HAP-1 (cell line): ENCODE data around the gene ULBP3.
A peak's percentile ranks its signal among the peaks of the same experiment; 100 is the strongest.
"Not testable (repeated sequence)": the region's sequence is repeated elsewhere in the genome, so short reads cannot be mapped to it uniquely, and the experiment has no call there.

Experiments used
- DNase-seq, 2 experiments: peaks; one replicate each; pipeline ENCODE4 v3.0.0-alpha.2; 2016 to 2020; ENCODE audit warnings: low spot score in 2 of 2
- H3K27me3 ChIP-seq: fragments of 250-450 bp; sonication (Bioruptor Pico); 2 replicates; pipeline ENCODE4 v1.5.1; 2020; ENCODE audit warnings: low read depth, mild to moderate bottlenecking, moderate library complexity
- H3K36me3 ChIP-seq: fragments of 250-450 bp; sonication (Bioruptor Pico); replicated peaks from 2 replicates; pipeline ENCODE4 v1.5.1; 2020; ENCODE audit warnings: mild to moderate bottlenecking
- H3K4me1 ChIP-seq: fragments of 250-450 bp; sonication (Bioruptor Pico); 2 replicates; pipeline ENCODE4 v1.5.1; 2020; ENCODE audit warnings: mild to moderate bottlenecking
- H3K4me3 ChIP-seq: fragments of 250-450 bp; sonication (Bioruptor Pico); 2 replicates; pipeline ENCODE4 v1.5.1; 2020; ENCODE audit warnings: mild to moderate bottlenecking, moderate library complexity
- H3K9me3 ChIP-seq: fragments of 250-450 bp; sonication (Bioruptor Pico); 2 replicates; pipeline ENCODE4 v1.5.1; 2020; ENCODE audit warnings: mild to moderate bottlenecking, moderate library complexity
- in situ Hi-C: fragments of 300-500 bp; cut with MboI; formaldehyde crosslinking; loops from 3 replicates; pipeline ENCODE4 v1.14.3; 2020; ENCODE audit warnings: low sequenced_read_pairs, inconsistent platforms, mixed read lengths

ULBP3 gene

GRCh38 chr6:150027806-150028565 is 40.9 kb downstream of the ULBP3 start:
- Histone ChIP-seq H3K27me3 (peaks cover 1% of the 10 kb centered on the region; the same call in 1 of the 2 replicates), H3K9me3 (no peaks in the 10 kb centered on the region)
- in situ Hi-C loops, result no loop called here

GRCh38 chr6:150026976-150027805 is 41.7 kb downstream of the ULBP3 start:
- in situ Hi-C loops, result no loop called here
- no peak overlapping the region for H3K4me3 ChIP-seq
- H3K27me3 ChIP-seq, result no peaks in the 10 kb centered on the region

More at GRCh38 chr6:150027806-150028565, 40.9 kb downstream of the ULBP3 start:
- H3K36me3 ChIP-seq, result no peaks in the 10 kb centered on the region
- DNase-seq, result no peak
- H3K4me1 ChIP-seq, result no peaks in the 10 kb centered on the region
- no peak overlapping the region for H3K4me3 ChIP-seq

GRCh38 chr6:150025201-150025917 is 43.6 kb downstream of the ULBP3 start, which contains the start of gene RAET1L:
RAET1L (minus strand) TSS chr6:150025532; CDS start chr6:150025471, 61 bp downstream.
- Histone ChIP-seq H3K36me3 (no peaks in the 10 kb centered on the region), H3K27me3 (no peaks in the 10 kb centered on the region), H3K9me3 (no peaks in the 10 kb centered on the region), H3K4me1 (no peaks in the 10 kb centered on the region), H3K4me3 (no peak within 1 kb of the TSS)
- in situ Hi-C loops, result no loop called here
- no peak for DNase-seq

More at GRCh38 chr6:150026976-150027805, 41.7 kb downstream of the ULBP3 start:
- no peaks in the 10 kb centered on the region for H3K4me1 ChIP-seq
- H3K36me3 ChIP-seq, result no peaks in the 10 kb centered on the region
- DNase-seq, result no peak
- H3K9me3 ChIP-seq, result no peaks in the 10 kb centered on the region

GRCh38 chr6:150024646-150025155 is 44.2 kb downstream of the ULBP3 start:
- in situ Hi-C loops, result loop anchor here (25.0 kb wide), 1 partner anchor 187 kb away; no protein-coding TSS in a partner anchor
- Histone ChIP-seq H3K27me3 (no peaks in the 10 kb centered on the region), H3K4me3 (no peak overlapping the region), H3K4me1 (no peaks in the 10 kb centered on the region), H3K9me3 (no peaks in the 10 kb centered on the region), H3K36me3 (no peaks in the 10 kb centered on the region)
- DNase-seq, result no peak

- in situ Hi-C loops, result loop anchor here (25.0 kb wide), 1 partner anchor 187 kb away; no protein-coding TSS in a partner anchor
- H3K9me3 ChIP-seq, H3K4me3 ChIP-seq, DNase-seq, H3K36me3 ChIP-seq, H3K27me3 ChIP-seq, H3K4me1 ChIP-seq: not testable (repeated sequence)
These were observed 44.9 kb downstream of the ULBP3 start for GRCh38 chr6:150024021-150024420.

- not testable (repeated sequence) for H3K4me1 ChIP-seq
- in situ Hi-C loops, result loop anchor here (25.0 kb wide), 1 partner anchor 185 kb away; no protein-coding TSS in a partner anchor
These were observed 47.1 kb downstream of the ULBP3 start for GRCh38 chr6:150021870-150022269.

GRCh38 chr6:150018846-150019580 is 49.9 kb downstream of the ULBP3 start:
- H3K4me1 ChIP-seq, result no peaks in the 10 kb centered on the region
- no peak for DNase-seq
- H3K36me3 ChIP-seq, result no peaks in the 10 kb centered on the region
- H3K4me3 ChIP-seq, result no peak overlapping the region
- H3K27me3 ChIP-seq, result peaks cover 13% of the 10 kb centered on the region; the same call in 1 of the 2 replicates
- H3K9me3 ChIP-seq, result no peaks in the 10 kb centered on the region
- in situ Hi-C loops, result loop anchor here (25.0 kb wide), 1 partner anchor 182 kb away; no protein-coding TSS in a partner anchor

More at GRCh38 chr6:150021870-150022269, 47.1 kb downstream of the ULBP3 start:
- not testable (repeated sequence) for DNase-seq, H3K9me3 ChIP-seq, H3K4me3 ChIP-seq, H3K27me3 ChIP-seq, H3K36me3 ChIP-seq

GRCh38 chr6:150017186-150017521 is 51.8 kb downstream of the ULBP3 start:
- not testable (repeated sequence) for H3K4me1 ChIP-seq
- in situ Hi-C loops, result loop anchor here (25.0 kb wide), 1 partner anchor 180 kb away; no protein-coding TSS in a partner anchor

GRCh38 chr6:150016324-150017185 is 52.4 kb downstream of the ULBP3 start:
- H3K27me3 ChIP-seq, result peaks cover 29% of the 10 kb centered on the region
- in situ Hi-C loops, result loop anchor here (25.0 kb wide), 1 partner anchor 179 kb away; no protein-coding TSS in a partner anchor
- no peaks in the 10 kb centered on the region for H3K9me3 ChIP-seq
- peak; percentile 50 to 64 for DNase-seq
- H3K4me3 ChIP-seq, result no peak overlapping the region
- H3K36me3 ChIP-seq, result no peaks in the 10 kb centered on the region
- H3K4me1 ChIP-seq, result no peaks in the 10 kb centered on the region

More at GRCh38 chr6:150017186-150017521, 51.8 kb downstream of the ULBP3 start:
- not testable (repeated sequence) for H3K36me3 ChIP-seq, H3K9me3 ChIP-seq, DNase-seq, H3K4me3 ChIP-seq
- peaks cover 23% of the 10 kb centered on the region for H3K27me3 ChIP-seq

GRCh38 chr6:150015281-150016001 is 53.5 kb downstream of the ULBP3 start:
- peaks cover 35% of the 10 kb centered on the region for H3K27me3 ChIP-seq
- H3K4me1 ChIP-seq, H3K9me3 ChIP-seq, H3K4me3 ChIP-seq, H3K36me3 ChIP-seq, DNase-seq: not testable (repeated sequence)
- in situ Hi-C loops, result loop anchor here (25.0 kb wide), 1 partner anchor 178 kb away; no protein-coding TSS in a partner anchor

- H3K36me3 ChIP-seq, H3K9me3 ChIP-seq, DNase-seq, H3K4me1 ChIP-seq, H3K4me3 ChIP-seq: not testable (repeated sequence)
- in situ Hi-C loops, result loop anchor here (25.0 kb wide), 1 partner anchor 177 kb away; no protein-coding TSS in a partner anchor
- H3K27me3 ChIP-seq, result peaks cover 35% of the 10 kb centered on the region
These were observed 54.2 kb downstream of the ULBP3 start for GRCh38 chr6:150014623-150015280.
